GM23338 (cell line): Measurements from ENCODE around the gene NUBPL. TPM values are rescaled to one million over a fixed set of nuclear protein-coding genes. Genes with fewer than 3 reads are reported as not detected.
A peak's percentile ranks its signal among the peaks of the same experiment; 100 is the strongest.

Experiments used
- ATAC-seq: fragments of 200-7000 bp; cut with Tn5 transposase; 3 replicates; pipeline ENCODE4 v1.9.1; 2020
- DNase-seq: peaks from one replicate; pipeline ENCODE4 v3.0.0-alpha.2; 2015; ENCODE audit warnings: low spot score
- H2AFZ ChIP-seq: fragments of 200-600 bp; sonication (generic); 2 replicates; pipeline ENCODE4 v1.8.0; 2016; ENCODE audit warnings: antibody characterized with exemption, mild to moderate bottlenecking, moderate library complexity
- H3F3A ChIP-seq: fragments of 200-600 bp; sonication (generic); replicated peaks from 2 replicates; pipeline ENCODE4 v1.8.0; 2017; ENCODE audit warnings: antibody characterized with exemption, mixed run types, low read depth
- H3K27ac ChIP-seq: fragments of 200-600 bp; sonication (generic); 2 replicates; pipeline ENCODE4 v1.6.1; 2016; ENCODE audit warnings: low read depth
- H3K27me3 ChIP-seq: fragments of 200-600 bp; sonication (generic); 2 replicates; pipeline ENCODE4 v1.8.0; 2016; ENCODE audit warnings: mild to moderate bottlenecking, mixed run types, moderate library complexity; ENCODE audit not compliant: insufficient read depth
- H3K36me3 ChIP-seq: fragments of 200-600 bp; sonication (generic); 2 replicates; pipeline ENCODE4 v1.8.0; 2016; ENCODE audit warnings: mild to moderate bottlenecking; ENCODE audit not compliant: insufficient read depth
- H3K4me1 ChIP-seq: fragments of 200-600 bp; sonication (generic); 2 replicates; pipeline ENCODE4 v1.8.0; 2016; ENCODE audit warnings: mild to moderate bottlenecking, moderate library complexity; ENCODE audit not compliant: insufficient read depth
- H3K4me2 ChIP-seq: fragments of 200-600 bp; sonication (generic); 2 replicates; pipeline ENCODE4 v1.7.1; 2017; ENCODE audit warnings: mixed run types
- H3K4me3 ChIP-seq: fragments of 200-600 bp; sonication (generic); 2 replicates; pipeline ENCODE4 v1.6.1; 2016; ENCODE audit warnings: mixed run types
- H3K79me2 ChIP-seq: fragments of 200-600 bp; sonication (generic); replicated peaks from 2 replicates; pipeline ENCODE4 v1.8.0; 2017; ENCODE audit warnings: mild to moderate bottlenecking; ENCODE audit not compliant: insufficient read depth
- H3K9me2 ChIP-seq: fragments of 200-600 bp; sonication (generic); 2 replicates; pipeline ENCODE4 v1.8.0; 2017; ENCODE audit not compliant: insufficient read depth
- H4K20me1 ChIP-seq: fragments of 200-600 bp; sonication (generic); replicated peaks from 2 replicates; pipeline ENCODE4 v1.8.0; 2017; ENCODE audit warnings: mild to moderate bottlenecking; ENCODE audit not compliant: insufficient read depth
- H3K27ac Mint-ChIP-seq: 2 replicates; pipeline ENCODE4 v1.8.0; 2020; ENCODE audit warnings: inconsistent platforms, mild to moderate bottlenecking, moderate library complexity, mixed read lengths
- H3K27me3 Mint-ChIP-seq: 3 replicates; pipeline ENCODE4 v1.8.0; 2022; ENCODE audit warnings: low read depth, mild to moderate bottlenecking, moderate library complexity, mixed read lengths, inconsistent platforms; ENCODE audit not compliant: insufficient read depth, poor library complexity
- H3K36me3 Mint-ChIP-seq: 3 replicates; pipeline ENCODE4 v1.8.0; 2021; ENCODE audit warnings: low read depth, mild to moderate bottlenecking, inconsistent platforms, moderate library complexity, mixed read lengths
- H3K4me1 Mint-ChIP-seq: 3 replicates; pipeline ENCODE4 v1.8.0; 2020; ENCODE audit warnings: mild to moderate bottlenecking, inconsistent platforms, mixed read lengths
- H3K4me3 Mint-ChIP-seq: 3 replicates; pipeline ENCODE4 v1.8.0; 2021; ENCODE audit warnings: moderate library complexity, mild to moderate bottlenecking, inconsistent platforms, mixed read lengths
- H3K9me3 Mint-ChIP-seq: 3 replicates; pipeline ENCODE4 v1.8.0; 2020; ENCODE audit warnings: moderate library complexity, mild to moderate bottlenecking, inconsistent platforms, mixed read lengths
- NANOG ChIP-seq: IDR thresholded peaks from 2 replicates; pipeline ENCODE4 v1.6.1; 2016; ENCODE audit warnings: antibody characterized with exemption, borderline replicate concordance
- STAT1 ChIP-seq: IDR thresholded peaks from one replicate; pipeline ENCODE4 v1.6.1; 2016; ENCODE audit warnings: antibody characterized with exemption; ENCODE audit not compliant: unreplicated experiment
- ZNF331 ChIP-seq: fragments of 250-450 bp; sonication (Bioruptor Pico); IDR thresholded peaks from 2 replicates; pipeline ENCODE4 v1.5.0; 2020; ENCODE audit warnings: low read depth, mild to moderate bottlenecking, moderate library complexity
- polyA plus RNA-seq: library from polyadenylated mRNA; unstranded; fragments of >200 nt; fragmentation: Nextera tagmentation; extraction: Ambion mirVana; gene quantifications from 2 replicates; pipeline ENCODE4 v1.2.1, GENCODE V29; 2016
- total RNA-seq: library from RNA; depleted of rRNA; stranded (reverse); fragments of >200 nt; shearing (Covaris generic); gene quantifications from 2 replicates; pipeline ENCODE4 v1.2.3, GENCODE V29; 2014
- TF ChIP-seq, protein P1 (sequence below), 2 experiments: fragments of 200-600 bp in 1 of 2; sonication (generic) in 1 of 2; conservative IDR thresholded peaks; 2 replicates each; pipeline versions ENCODE4 v1.5.1 to v1.6.1; 2016 to 2017; ENCODE audit warnings: antibody characterized with exemption in 2 of 2, low read depth in 2 of 2, mild to moderate bottlenecking in 2 of 2, moderate library complexity in 1 of 2
- TF ChIP-seq, protein P2 (sequence below): IDR thresholded peaks from 2 replicates; pipeline ENCODE4 v1.6.1; 2016; ENCODE audit warnings: antibody characterized with exemption

NUBPL gene
- total and polyA plus RNA-seq, 2 experiments from 2014 or later: 6.1 to 20.7 TPM

DNA sequence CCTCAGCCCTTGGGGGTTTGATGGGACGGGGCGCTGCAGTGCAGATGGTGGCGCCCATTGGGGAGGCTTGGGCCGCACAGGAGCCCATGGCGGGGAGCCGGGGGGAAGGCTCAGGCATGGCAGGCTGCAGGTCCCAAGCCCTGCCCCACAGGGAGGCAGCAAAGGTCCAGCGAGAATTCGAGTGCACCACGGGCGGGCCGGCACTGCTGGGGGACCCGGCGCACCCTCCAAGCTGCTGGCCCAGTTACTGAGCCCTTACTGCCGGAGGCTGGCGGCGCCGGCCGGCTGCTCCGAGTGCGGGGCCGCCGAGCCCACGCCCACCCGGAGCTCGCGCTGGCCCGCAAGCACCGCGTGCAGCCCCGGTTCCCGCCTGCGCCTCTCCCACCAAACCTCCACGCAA lies 34.1 kb upstream of the NUBPL start:
- Histone ChIP-seq H2AFZ (no peak overlapping the region), H3K27ac (no peak overlapping the region), H3K79me2 (no peaks in the 10 kb centered on the region), H3F3A (no peaks in the 10 kb centered on the region), H3K9me2 (no peaks in the 10 kb centered on the region), H3K27me3 (no peaks in the 10 kb centered on the region), H3K36me3 (no peaks in the 10 kb centered on the region), H3K4me3 (no peak overlapping the region), H3K4me2 (no peak overlapping the region), H3K4me1 (no peaks in the 10 kb centered on the region), H4K20me1 (no peaks in the 10 kb centered on the region)
- no peak overlapping the region for H3K27ac Mint-ChIP-seq
- no peaks in the 10 kb centered on the region for H3K4me1 Mint-ChIP-seq
- ATAC-seq (peak; percentile 55), DNase-seq (peak; percentile 27)
- TF ChIP-seq NANOG: no peak
- TF ChIP-seq, protein P1, sequence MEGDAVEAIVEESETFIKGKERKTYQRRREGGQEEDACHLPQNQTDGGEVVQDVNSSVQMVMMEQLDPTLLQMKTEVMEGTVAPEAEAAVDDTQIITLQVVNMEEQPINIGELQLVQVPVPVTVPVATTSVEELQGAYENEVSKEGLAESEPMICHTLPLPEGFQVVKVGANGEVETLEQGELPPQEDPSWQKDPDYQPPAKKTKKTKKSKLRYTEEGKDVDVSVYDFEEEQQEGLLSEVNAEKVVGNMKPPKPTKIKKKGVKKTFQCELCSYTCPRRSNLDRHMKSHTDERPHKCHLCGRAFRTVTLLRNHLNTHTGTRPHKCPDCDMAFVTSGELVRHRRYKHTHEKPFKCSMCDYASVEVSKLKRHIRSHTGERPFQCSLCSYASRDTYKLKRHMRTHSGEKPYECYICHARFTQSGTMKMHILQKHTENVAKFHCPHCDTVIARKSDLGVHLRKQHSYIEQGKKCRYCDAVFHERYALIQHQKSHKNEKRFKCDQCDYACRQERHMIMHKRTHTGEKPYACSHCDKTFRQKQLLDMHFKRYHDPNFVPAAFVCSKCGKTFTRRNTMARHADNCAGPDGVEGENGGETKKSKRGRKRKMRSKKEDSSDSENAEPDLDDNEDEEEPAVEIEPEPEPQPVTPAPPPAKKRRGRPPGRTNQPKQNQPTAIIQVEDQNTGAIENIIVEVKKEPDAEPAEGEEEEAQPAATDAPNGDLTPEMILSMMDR (conservative IDR thresholded peaks at IDR 0.05; ENCODE audit: low read depth in 2 of 2): peak in 1 of 2 experiments; percentile 32; a peak in 2 of 4 replicates
- no peaks in the 10 kb centered on the region for H3K36me3 Mint-ChIP-seq
- H3K9me3 Mint-ChIP-seq: peaks cover 3% of the 10 kb centered on the region; the same call in 1 of the 3 replicates
- no peaks in the 10 kb centered on the region for H3K27me3 Mint-ChIP-seq
- no peak overlapping the region for H3K4me3 Mint-ChIP-seq

DNA sequence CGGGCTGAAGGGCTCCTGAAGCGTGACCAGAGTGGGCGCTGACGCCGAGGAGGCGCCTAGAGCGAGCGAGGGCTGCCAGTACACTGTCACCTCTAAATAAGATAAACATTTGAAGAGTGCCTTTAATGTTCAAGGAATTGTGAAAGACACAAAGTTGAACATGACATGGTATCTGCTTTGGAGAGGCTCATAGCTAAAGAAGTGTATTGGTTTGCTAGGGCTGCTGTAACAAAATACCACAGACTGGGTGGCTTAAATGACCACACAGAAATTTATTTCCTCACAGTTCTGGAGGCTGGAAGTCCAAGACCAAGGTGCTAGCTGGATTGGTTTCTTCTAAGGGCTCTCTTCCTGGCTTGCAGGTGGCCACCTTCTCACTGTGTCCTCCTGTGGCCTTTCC lies 33.7 kb upstream of the NUBPL start:
- H3K4me1 ChIP-seq: no peaks in the 10 kb centered on the region
- H3K4me3 ChIP-seq: no peak overlapping the region
- H3K27ac Mint-ChIP-seq: no peak overlapping the region
- H3K27me3 ChIP-seq: no peaks in the 10 kb centered on the region
- H3K9me3 Mint-ChIP-seq: peaks cover 3% of the 10 kb centered on the region; the same call in 1 of the 3 replicates
- H3F3A ChIP-seq: no peaks in the 10 kb centered on the region
- H4K20me1 ChIP-seq: no peaks in the 10 kb centered on the region
- DNase-seq (no peak), ATAC-seq (no peak)
- no peaks in the 10 kb centered on the region for H3K27me3 Mint-ChIP-seq
- H3K36me3 ChIP-seq: no peaks in the 10 kb centered on the region
- H3K4me3 Mint-ChIP-seq: no peak overlapping the region
- H3K79me2 ChIP-seq: no peaks in the 10 kb centered on the region
- TF ChIP-seq ZNF331 (CRISPR knock-in tag): no peak
- no peak for TF ChIP-seq STAT1
- TF ChIP-seq, protein P1 (conservative IDR thresholded peaks at IDR 0.05; ENCODE audit: low read depth in 2 of 2): no peak
- TF ChIP-seq, protein P2, sequence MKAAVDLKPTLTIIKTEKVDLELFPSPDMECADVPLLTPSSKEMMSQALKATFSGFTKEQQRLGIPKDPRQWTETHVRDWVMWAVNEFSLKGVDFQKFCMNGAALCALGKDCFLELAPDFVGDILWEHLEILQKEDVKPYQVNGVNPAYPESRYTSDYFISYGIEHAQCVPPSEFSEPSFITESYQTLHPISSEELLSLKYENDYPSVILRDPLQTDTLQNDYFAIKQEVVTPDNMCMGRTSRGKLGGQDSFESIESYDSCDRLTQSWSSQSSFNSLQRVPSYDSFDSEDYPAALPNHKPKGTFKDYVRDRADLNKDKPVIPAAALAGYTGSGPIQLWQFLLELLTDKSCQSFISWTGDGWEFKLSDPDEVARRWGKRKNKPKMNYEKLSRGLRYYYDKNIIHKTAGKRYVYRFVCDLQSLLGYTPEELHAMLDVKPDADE: no peak
- no peaks in the 10 kb centered on the region for H3K9me2 ChIP-seq
- H3K4me1 Mint-ChIP-seq: no peaks in the 10 kb centered on the region
- H3K36me3 Mint-ChIP-seq: no peaks in the 10 kb centered on the region
- H2AFZ ChIP-seq: no peak overlapping the region
- no peak overlapping the region for H3K4me2 ChIP-seq
- no peak overlapping the region for H3K27ac ChIP-seq
